GM12892 (cell line): Measurements from ENCODE around the gene ZNF385C.

ENCODE experiments used
- POLR2A ChIP-seq: IDR thresholded peaks from 2 replicates; pipeline ENCODE4 v1.6.1; 2011; ENCODE audit warnings: low read depth, low read length, control low read depth
- POLR2AphosphoS5 ChIP-seq: IDR thresholded peaks from 2 replicates; pipeline ENCODE4 v1.6.1; 2011; ENCODE audit warnings: low read depth, low read length, control low read depth
- TAF1 ChIP-seq: IDR thresholded peaks from 2 replicates; pipeline ENCODE4 v1.6.1; 2011; ENCODE audit warnings: low read depth, mild to moderate bottlenecking, control low read depth, low read length, borderline replicate concordance

- TF ChIP-seq POLR2A = no peak
- TF ChIP-seq TAF1 = no peak
- no peak for TF ChIP-seq POLR2AphosphoS5
Measured at GRCh38 chr17:42129109-42129837, 31.0 kb upstream of the ZNF385C start.
